Non-pigmented ciliary epithelial cell (primary cell): ENCODE measurements around the gene DPF3.

Source experiments
- DNase-seq: peaks from one replicate; pipeline ENCODE4 v3.0.0-alpha.2; 2010; ENCODE audit warnings: low read depth

The DPF3 gene

DNA sequence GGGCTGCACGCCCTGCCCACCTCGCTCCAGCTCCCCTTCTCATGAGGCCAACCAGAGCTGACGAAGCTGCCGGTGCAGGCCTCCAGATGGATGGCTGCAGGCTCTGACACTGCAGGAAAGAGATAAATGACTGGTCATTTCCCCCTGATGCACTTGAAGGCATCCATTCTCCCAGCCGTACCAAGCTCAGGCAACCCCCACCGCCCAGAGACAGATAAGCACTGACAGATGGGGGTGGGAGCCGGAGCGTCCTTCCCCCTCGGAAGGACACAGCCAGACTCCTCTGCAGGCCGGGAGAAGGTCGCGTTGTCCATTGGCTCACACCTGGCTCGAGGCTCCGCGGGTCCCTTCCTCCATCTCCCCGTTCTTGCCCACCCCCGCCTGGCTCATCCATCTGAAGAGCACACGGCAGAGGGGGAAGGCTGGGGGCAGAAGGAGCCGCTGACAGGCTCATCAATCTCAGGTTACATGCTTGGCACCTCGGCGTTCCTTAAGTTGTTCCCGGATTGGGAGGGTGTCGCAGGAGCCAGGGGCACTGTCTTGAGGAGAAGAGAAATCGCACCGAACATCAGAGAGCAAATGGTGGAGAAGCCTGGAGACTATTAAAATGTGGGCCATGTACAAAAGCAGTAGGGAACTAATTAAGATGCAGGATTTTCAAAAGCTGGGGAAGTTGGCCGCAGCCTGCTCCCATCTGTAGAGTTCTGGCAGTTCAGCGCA is 151.6 kb downstream of the DPF3 start:
- no peak for DNase-seq

DNA sequence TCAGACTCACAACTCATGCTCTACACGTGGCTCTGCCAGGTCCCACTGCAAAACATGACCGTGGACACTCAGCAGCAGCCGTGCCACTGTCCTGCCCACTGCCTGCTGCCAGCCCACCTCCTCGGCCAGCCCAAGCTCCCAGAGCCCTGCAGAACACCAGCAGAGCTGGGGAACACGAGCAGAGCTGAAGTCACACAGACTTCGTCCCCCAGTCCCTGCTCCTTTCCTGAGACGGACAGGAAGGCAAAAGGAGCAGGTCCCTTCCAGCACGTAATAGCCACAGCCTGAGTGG is 152.1 kb downstream of the DPF3 start:
- no peak for DNase-seq

GRCh38 chr14:72740966-72741825 is 152.7 kb downstream of the DPF3 start:
- no peak for DNase-seq

DNA sequence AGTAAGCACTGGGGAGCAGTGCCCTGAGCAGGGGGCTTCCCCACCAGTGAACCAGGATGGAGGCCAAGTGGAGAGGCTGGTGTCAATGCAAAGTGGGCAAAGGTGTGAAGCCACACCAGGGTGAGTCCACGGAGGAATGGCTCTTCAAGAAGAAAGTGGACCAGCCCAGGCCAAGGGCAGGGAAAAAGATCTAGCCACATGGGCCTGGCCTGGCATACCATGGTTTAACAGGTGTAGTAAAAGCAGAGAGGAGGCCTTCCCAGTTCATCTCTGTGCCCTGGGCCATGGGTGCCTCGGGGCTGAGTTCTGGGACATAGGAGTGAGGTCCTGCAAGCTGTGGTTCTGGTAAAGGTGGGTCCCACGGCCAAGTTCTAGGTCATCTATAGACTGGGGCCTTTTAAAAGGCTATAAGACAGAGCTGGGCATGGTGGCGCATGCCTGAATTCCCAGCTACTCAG is 153.4 kb downstream of the DPF3 start:
- DNase-seq = no peak

DNA sequence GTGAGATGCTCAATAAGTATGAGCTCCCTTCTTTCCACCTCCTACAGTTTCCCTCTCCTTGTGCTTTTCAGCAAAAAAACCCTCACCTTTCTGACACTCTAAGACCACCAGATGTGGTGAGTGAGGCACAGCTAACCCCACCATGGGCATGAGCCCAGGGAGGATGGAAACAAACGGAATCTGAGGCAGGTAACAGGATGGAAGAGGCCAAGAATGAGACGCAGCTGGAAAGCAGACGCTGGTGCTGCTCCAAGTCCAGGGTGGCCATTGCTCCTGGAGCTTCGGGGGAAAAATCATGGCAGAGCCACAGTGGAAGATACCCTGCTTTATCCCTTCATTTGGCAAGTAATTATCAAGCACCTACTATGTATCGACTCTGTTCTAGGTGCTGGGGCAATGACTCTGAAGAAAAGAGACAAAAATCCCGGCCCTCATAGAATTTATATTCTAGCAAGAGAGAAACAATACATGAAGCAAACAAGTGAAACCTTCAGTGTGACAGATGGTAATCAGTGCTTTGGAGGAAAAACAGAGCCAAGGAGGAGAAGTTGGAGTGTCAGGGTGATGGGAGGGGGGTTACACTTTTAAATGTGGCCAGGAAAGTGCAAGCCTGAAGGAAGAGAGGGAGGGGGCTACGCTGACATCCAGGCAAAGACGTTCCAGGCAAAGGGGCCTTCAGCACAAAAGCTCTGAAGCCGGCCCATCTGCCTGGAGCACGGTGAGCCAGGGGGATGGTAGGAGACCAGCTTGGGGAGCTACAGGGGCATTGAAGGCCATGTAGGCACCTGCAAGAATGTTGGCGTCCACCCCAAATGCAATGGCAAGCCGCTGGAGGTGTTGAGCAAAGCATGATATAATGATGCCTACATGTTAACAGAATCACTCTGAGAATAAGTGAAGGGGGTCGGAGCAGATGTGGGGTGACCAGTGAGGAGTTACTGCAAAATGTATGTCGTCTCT is 154.2 kb downstream of the DPF3 start:
- DNase-seq = no peak

DNA sequence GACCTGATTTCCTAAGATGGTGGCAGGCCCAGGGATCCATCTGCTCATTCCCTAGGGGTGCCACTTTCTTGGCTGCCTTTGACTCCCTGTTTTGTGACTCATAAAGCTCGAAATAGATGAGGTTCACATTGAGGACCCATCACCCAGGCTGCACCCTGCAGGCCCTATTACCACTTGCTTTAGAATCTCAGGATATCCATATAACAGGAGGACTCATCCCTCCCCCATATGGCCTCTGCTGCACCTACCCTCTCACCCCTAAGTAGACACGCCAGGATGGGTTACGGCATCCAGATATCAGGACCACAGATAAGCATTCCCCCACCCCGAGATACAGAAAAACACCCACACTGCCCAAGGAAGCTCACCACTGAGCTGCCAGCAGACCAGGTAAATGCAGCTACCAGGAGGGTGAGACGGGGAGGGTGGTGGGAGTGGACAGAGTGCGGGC is 155.7 kb downstream of the DPF3 start:
- no peak for DNase-seq

GRCh38 chr14:72737560-72737943 is 156.3 kb downstream of the DPF3 start:
- no peak for DNase-seq

DNA sequence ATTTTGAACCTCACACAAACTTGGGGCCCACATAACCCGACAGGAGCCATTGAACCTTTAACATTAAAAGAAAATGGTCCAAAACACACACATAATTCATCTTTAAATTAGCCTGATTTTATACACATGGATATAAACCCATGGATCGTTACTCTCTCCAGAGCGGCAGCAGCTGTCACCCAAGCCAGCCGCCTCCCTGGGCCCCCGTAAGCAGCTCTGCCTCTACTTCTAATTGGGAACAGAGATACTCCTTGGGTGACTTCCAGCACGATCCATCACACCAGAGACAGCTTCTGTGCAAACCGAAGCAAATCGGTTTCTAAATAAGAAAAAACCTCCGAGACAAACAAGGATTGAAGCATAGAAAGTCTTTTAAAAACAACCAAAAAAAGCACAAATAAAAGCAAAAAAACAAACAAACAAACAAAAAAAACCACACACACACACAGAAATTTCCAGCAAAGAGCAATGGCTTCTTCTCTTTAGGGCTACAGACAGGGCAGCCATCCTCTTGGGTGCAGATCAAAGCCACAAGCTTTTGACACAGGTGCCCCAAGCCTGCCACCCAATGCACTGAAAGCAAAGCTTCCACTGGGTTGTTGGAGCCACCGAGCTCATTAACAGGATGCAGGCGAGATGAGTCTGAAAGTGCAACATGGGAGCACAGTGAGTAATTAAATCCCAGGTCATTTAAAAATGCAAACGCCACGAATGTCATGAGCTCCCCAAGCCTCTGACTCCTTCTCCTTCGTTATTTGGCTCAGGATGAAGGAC is 156.9 kb downstream of the DPF3 start:
- DNase-seq = no peak

DNA sequence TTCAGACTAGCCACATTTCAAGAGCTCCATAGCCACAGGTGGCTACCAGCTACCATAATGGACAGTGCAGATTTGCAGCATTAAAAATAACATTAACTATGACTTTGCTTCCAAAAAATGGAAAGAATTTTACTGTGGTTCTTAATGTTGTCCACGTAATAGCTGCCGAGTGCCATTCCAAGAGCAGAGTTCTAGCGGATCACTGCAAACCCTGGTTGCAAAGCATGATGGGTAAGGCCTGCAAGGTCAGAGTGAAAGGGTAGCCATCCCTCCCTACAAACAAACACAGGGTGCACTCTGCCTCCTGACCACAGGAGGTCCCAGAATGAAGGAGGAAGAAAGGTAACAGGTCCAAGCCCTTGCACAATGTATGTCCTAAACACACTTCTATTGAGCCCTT is 157.6 kb downstream of the DPF3 start:
- peak; percentile 75 for DNase-seq

GRCh38 chr14:72732022-72732780 is 161.7 kb downstream of the DPF3 start:
- DNase-seq = no peak

- no peak for DNase-seq
Measured at GRCh38 chr14:72731252-72732020, 162.5 kb downstream of the DPF3 start.

DNA sequence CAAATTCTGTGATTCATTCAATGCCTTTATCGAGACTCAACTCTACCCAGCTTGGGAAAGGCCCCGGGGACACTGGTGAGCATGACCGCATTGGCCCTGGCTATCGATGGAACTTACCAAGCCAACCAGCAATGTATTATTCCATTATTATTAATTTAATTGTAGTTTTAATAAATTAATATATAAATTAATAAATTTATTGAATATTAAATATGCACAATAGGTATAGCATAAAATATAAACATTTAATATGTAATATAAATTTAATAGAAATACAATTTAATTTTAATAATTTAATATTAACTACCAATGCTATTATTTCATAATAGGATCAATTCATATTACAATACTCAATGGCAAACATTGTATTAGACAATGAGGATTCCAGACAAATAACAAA is 163.4 kb downstream of the DPF3 start:
- DNase-seq = no peak

DNA sequence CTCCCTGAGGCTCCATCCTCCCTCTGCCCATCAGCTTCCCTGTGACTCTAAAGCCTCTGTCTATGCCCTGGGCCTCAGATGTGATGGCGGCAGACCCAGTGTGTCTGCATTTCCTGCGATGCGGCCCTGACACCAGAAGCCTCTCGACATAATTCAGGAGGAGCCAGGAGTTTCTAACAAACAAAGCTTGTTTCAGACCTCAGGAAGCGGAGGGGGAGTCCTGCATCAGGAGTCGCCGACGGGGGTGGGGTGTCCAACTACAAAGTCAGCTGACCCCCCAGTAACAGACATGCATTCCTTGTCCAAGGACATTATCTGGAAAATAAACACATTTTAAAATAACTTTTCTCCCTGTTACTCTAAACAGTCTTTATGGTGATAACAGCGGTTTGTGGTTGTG is 167.5 kb downstream of the DPF3 start:
- no peak for DNase-seq

DNA sequence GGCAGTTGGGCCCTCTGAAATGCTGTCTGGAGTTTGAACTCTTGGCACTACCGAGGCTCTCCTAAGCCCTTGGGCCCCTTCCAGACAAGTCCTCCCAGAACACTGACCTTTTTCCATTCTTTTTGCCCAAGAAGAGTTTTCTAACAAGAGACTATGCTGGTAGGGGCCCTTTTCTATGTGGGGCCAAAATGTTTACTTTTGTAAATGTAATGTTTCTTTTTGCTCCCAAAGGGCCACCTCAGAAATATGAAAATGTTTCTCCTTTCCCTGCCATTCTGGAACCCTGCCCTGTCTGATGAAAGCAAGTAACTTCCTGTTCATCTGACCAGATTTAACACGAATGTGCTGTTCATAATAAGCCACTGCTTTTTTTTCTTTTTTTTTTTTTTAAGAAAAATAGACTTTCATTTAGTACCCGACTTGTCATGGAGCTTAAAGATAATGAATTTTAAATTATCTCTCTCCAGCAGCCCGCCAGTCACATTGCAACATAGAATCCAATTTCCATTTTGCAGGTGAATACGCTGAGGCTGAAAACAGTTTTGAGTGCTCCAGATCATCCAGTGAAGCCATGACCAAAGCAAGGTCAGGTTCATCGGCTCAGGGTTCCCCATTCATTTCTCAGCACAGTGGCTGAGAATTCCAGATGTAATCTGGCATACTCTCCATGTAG is 169.9 kb downstream of the DPF3 start:
- no peak for DNase-seq

DNA sequence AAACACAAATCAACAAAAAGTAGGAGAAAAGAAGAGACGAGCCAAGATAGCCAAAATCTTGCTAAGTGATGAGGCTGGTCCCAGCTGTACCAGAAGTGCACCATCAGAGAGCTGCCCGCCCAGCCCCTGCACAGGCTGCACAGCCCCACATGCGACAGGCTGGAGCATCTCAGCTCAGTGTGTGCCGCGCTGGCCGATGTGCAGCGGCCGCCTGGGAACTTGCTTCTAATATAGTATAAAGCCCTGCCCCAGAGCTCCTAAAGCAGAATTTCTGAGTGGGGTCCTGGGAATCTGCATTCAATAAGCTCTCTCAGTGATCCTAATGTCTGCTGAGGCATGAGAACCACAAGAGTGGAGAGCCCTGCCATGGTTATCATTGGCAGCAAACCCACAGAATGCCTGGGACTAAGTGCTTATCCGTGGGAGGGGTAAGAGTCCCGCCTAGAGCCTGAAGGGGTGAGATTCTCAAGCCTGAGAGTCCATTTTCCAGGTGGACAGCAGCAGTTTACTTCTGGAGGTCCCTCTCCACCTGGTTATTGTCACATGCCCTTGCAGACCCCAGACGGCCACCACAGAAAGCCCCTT is 171.6 kb downstream of the DPF3 start:
- no peak for DNase-seq

- no peak for DNase-seq
Measured at GRCh38 chr14:72721083-72721482, 172.8 kb downstream of the DPF3 start.

GRCh38 chr14:72717220-72717619 is 176.7 kb downstream of the DPF3 start:
- no peak for DNase-seq

DNA sequence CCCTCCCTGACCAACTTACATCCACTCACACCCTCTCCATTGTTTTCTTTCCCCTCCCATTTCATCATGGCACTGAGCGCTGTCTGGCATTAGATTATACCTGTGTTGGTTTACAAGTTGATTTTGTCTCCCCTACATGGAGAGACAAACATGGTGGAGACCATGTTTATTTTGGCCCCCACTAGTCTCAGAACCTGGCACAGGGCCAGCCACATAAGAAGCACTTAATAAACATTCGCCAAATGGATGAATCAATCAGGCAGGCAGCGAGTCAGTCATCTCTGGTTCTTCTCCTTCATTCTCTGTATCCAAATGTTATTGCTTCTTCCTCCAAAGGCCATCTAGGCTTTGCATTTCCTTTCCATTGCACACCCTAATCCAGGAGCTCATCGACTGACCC is 177.4 kb downstream of the DPF3 start:
- DNase-seq = no peak

- DNase-seq = no peak
Measured at GRCh38 chr14:72715850-72716228, 178.1 kb downstream of the DPF3 start.
